GM12892 (cell line): ENCODE results near the gene DLAT.

Experiments used
- POLR2A ChIP-seq: IDR thresholded peaks from 2 replicates; pipeline ENCODE4 v1.6.1; 2011; ENCODE audit warnings: low read depth, low read length, control low read depth
- POLR2AphosphoS5 ChIP-seq: IDR thresholded peaks from 2 replicates; pipeline ENCODE4 v1.6.1; 2011; ENCODE audit warnings: low read depth, low read length, control low read depth
- TAF1 ChIP-seq: IDR thresholded peaks from 2 replicates; pipeline ENCODE4 v1.6.1; 2011; ENCODE audit warnings: low read depth, mild to moderate bottlenecking, control low read depth, low read length, borderline replicate concordance

DNA sequence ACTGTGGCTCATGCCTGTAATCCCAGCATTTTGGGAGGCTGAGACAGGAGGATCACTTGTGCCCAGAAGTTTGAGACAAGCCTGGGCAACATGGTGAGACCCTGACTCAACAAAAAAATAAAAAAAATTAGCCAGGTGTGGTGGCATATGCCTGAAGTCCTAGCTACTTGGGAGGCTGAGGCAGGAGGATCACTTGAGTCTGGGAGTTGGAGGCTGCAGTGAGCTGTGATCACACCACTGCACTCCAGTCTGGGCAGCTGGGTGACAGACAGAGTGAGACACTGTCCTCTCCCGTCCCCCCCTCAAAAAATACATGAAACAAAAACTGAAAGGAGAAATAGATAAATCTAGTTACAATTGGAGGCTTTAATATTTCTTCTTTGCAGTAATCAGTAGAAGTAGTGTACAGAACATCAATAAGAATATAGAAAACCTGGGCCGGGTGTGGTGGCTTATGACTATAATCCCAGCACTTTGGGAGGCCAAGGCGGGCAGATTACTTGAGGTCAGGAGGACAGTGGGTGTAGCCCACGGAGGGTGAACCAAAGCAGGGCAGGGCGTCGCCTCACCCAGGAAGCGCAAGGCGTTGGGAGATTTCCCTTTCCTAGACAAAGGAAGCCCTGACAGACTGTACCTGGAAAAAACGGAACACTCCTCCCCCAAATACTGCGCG, 19.6 kb upstream of the DLAT start:
- TF ChIP-seq POLR2A (no peak), POLR2AphosphoS5 (no peak), TAF1 (no peak)
